Omental fat pad (tissue), 4 donors: Measurements from ENCODE around the gene JAML. TPM values are rescaled to one million over a fixed set of nuclear protein-coding genes. Genes with fewer than 3 reads are reported as not detected.

ENCODE experiments used
- ATAC-seq: fragments of 150-250 bp; one replicate; pipeline ENCODE4 v1.9.1; 2016; ENCODE audit warnings: mild to moderate bottlenecking, moderate library complexity; ENCODE audit not compliant: low FRiP score
- DNase-seq: peaks from one replicate; pipeline ENCODE4 v3.0.0-alpha.2; 2019; ENCODE audit warnings: low spot score
- CTCF ChIP-seq, 3 donors: fragments of 450-650 bp; IDR thresholded peaks; one replicate each; pipeline ENCODE4 v1.5.1; 2016 to 2017; ENCODE audit warnings: antibody characterized with exemption in 3 of 3, mild to moderate bottlenecking in 3 of 3, moderate library complexity in 2 of 3
- total RNA-seq, 4 donors: library from RNA; depleted of rRNA; stranded (reverse); fragments of >200 nt; gene quantifications; one replicate each; pipeline ENCODE4 v1.1.0, GENCODE V29; 2016

JAML gene
- total RNA-seq, 4 donors from 2014 or later, result 9.9 to 35.9 (median 13.7) TPM

DNA sequence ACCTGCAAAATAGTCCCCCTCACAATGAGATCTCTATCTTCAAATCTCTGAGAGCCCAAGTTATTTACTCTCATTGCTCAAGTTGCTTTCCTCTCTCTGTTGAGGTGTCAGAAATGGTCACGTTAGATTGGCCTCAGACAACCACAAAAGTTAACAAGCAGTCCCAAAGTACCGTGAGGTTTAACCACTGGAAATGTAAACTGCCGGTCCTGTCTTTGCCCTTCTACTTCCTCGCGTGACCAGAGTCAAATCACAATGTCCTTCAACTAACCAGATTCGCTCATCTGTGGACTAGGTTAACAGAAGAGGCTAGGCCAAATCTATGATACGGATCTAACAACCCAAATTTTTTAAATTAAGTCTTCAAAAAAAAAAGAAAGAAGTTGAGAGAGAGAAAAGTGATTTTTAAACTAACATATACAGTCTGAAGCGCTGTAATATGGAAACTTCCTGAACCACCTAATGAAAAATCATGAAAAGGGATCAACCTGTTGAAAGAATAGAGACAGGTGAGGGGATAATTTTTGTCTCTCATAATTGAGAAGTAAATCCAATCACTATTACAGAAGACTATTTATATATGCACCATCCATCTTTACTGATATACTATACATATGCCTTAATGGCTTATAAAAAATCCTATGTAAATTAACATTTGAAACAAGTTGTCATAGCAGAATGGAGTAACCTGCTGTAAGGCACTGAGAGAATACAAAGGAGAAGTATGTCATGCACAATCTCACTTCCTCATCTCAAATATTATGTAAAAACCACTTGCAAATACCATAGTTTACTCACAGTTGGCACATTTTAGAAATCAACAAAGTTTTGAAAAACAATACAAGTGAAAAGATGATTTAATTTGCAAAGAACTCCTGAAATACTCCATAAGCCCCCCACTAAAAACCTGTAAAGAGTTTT lies 3.3 kb upstream of the JAML start:
- DNase-seq, result no peak
- no peak for ATAC-seq

DNA sequence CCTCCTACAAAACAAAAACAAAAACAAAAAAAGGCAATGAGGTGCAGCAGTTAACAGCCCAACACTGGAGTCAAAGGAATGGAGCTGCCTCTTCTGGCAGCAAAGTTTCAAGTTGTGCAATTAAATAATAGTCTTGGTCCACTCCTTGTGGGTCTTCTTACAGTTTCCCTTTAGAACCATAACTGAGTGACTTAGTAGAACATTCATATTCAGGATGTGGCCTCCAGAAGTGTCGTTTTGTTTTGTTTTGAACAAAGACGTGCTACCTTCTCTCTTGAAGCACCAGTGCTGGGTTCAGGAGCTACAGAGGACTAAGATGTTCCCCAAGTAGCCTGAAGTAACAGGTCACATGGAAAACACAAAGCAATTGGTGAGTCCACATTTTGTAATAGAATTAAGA lies 2.0 kb upstream of the JAML start:
- no peak for ATAC-seq
- no peak for DNase-seq
- no peak for TF ChIP-seq CTCF (IDR thresholded peaks at IDR 0.05)

More for the DNA sequence above, 3.3 kb upstream of the JAML start:
- TF ChIP-seq CTCF (IDR thresholded peaks at IDR 0.05), result no peak

DNA sequence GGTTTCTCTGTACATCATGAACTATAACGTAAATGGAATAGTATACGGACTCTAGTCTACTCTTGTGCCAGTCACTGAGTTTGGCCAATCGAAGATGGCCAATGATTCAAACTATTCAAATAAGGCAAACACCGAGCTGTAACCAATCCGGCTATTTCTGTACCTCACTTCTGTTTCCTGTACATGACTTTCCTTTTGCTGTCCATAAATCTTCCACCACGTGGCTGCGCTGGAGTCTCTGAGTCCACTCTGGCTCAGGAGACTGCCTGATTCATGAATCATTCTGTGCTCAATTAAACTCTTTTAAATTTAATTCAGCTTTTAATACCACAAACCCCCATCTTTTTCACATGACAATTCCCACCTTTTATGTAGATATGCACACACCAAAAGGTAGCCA lies 1.5 kb upstream of the JAML start:
- no peak for DNase-seq
- TF ChIP-seq CTCF (IDR thresholded peaks at IDR 0.05), result no peak
- ATAC-seq, result no peak

DNA sequence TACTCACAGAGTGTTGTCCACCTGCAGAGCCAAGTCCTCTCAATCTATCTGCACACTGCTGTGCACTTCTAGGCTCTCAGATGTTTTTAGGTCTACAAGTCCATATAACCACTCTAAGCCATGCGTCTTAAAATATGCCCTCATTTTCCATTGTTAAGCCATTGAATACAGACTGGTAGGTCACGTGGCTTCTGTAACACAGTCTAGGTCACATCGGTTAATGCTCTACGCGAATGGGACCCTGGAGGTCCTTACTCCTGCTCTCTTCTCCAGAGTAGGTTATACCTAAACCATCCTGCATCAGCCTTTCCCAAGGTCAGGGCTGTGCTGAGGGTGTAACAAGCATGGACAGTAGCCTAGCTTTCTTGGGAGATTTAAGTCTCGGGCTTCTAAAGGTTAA lies 819 bp downstream of the JAML start:
- ATAC-seq (no peak), DNase-seq (no peak)
- TF ChIP-seq CTCF (IDR thresholded peaks at IDR 0.05), result no peak

- no peak for DNase-seq
- ATAC-seq, result no peak
- TF ChIP-seq CTCF (IDR thresholded peaks at IDR 0.05), result no peak
Observed at GRCh38 chr11:118223570-118223969, 1.2 kb downstream of the JAML start.

GRCh38 chr11:118222437-118222836 lies 2.4 kb downstream of the JAML start:
- ATAC-seq (no peak), DNase-seq (no peak)
- no peak for TF ChIP-seq CTCF (IDR thresholded peaks at IDR 0.05)

- TF ChIP-seq CTCF (IDR thresholded peaks at IDR 0.05), result no peak
- DNase-seq, result no peak
- no peak for ATAC-seq
Observed at GRCh38 chr11:118221419-118221818, 3.4 kb downstream of the JAML start.
